T47D (cell line): ENCODE results near the gene SIVA1.

ENCODE experiments used
- DNase-seq, 2 experiments: peaks; one replicate each; pipeline versions ENCODE4 v3.0.0 to v3.0.0-alpha.2; 2011 to 2012; ENCODE audit warnings: low read depth in 1 of 2, low spot score in 1 of 2
- JUND ChIP-seq: IDR thresholded peaks from 2 replicates; pipeline ENCODE4 v1.6.1; 2012; ENCODE audit warnings: low read depth
- in situ Hi-C: cut with HindIII; loops from 2 replicates; pipeline ENCODE4 v1.10.0; 2016; ENCODE audit warnings: low sequenced_read_pairs, low pct_unique_long_range_greater_than_20kb

The SIVA1 gene

DNA sequence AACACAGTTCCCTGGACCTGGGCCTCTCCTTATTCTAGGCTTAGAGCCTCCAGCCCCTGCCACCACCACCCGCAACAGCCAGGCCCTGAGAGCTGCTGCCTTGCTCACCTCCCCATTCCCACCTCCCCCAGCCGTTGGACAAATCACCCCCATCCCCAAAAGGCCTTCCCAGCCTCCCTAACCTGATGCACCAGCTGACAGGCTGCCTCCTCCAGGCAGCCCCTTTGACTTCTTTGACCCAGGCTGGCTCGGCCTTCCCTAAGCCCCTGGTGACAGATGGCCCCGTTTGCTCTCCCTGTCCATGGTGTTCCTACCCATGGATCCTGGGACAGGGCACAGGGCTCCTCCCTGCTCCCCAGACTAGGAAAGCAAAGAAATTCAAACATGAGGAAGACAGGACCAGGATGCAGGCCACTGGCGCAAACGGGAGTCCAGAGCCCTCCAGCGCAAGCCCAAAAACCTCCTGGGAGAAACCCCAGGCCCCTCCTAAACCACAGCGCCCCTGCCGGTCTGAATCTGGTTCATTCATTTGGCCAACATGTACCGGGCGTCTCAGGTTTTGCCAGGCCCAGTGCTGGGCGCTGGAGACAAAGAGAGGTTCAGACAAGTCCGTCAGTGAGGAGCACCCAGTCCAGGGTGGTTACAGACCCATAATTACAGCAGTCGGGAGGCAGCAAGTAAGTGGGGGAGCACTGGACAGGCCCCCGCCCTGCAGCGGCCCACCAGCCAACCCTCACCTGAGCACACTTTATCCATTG, 40.2 kb downstream of the SIVA1 start:
- TF ChIP-seq JUND, result no peak
- in situ Hi-C loops, result no loop called here
- no peak for DNase-seq

DNA sequence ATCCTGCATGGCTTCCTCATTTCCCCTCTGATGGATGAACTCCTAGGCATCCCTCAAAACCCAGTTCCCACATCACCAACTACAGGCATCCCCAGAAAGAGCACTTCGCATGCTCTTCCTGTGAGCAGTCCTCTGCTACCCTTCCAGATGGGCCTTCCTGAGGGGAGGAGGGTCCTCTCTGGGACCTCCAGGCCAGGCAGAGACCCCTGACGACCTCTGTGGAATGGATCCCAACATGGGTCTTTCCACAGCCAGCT, 40.7 kb downstream of the SIVA1 start:
- in situ Hi-C loops, result no loop called here
- no peak for DNase-seq
- TF ChIP-seq JUND, result no peak

DNA sequence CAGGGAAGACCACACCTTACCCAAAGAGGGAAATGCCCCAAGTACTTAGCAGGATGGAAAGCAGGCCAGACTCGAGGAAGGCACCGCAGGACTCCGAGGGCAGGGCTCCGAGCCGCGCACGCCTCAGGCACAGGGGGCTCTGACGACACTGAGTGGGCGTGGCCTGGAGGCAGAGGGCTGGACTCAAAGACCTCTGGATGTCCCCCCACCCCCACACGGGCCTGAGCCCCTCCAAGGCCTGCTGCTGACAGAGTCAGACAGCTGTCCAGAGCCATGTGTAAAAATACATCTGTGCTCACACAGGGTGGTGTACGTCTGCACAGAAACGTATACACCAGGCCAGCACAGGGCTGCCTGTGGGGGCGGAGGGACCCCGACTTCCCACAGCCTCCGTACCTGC, 41.2 kb downstream of the SIVA1 start:
- peak; percentile 78 to 95 for DNase-seq
- in situ Hi-C loops, result no loop called here
- TF ChIP-seq JUND, result no peak

DNA sequence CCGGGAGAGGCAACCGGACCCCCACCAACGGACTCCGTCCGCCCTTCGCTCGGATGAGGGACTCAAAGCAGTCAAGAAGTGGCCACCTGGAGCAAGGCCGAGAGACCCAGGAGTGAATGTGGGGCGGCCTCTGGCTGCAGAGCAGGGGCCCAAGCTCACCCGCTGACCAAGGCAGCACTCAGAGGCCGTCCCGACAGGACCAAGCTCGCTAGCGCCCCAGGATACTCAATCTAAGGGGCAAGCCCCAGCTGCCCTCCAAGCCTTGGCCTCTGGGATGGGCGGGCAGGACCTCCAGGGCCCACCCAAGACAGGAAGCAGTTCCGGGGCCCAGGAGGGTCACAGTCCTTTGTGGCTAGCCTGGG, 41.7 kb downstream of the SIVA1 start:
- peak in 1 of 2 experiments; percentile 47 for DNase-seq
- in situ Hi-C loops, result no loop called here
- TF ChIP-seq JUND, result no peak

DNA sequence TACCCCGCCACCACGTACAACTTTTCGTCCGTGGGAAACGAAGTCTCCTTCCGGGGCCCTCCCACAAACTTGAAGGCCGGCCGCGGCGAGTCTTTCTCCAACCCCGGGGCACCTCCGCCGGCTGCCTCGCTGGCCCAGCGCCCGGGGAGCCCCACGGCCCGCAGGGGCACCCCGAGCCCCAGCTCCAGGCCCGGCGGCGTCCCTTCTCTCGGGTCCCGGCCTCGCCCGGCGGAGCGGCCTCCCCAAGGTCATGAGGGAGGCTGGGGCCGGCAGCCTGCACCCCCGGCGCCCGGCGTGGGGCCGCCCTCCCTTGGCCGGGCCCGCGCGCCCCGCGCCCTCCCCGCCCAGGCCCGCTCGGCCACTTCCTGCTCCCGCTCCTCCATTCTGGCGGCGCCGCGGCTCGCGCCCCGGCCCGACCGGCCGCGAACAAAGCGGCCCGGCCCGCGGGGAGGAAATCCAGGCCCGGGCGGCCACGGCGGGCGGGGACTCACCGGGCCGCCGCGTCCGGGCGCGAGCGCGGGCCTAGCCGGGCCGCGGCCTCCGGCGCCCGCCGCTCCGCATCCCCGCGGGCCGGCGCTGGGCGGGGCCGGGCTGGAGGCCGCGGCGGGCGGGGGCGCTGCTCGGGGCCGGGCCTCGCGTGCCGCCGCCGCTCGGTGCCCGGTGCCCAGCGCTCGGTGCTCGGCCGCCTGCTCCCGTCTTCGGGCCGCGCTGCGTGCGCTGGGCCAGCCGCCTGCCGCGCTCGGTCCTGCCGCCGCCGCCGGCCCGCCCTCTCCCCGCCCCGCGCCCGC, 42.2 kb downstream of the SIVA1 start, which contains the start of gene AKT1:
TSS of gene AKT1 (minus strand) at position 756 of the 788 bp plus-strand sequence. CDS start 3,105 bp downstream, outside the sequence.
- DNase-seq, result no peak
- no peak for TF ChIP-seq JUND
- in situ Hi-C loops, result no loop called here

DNA sequence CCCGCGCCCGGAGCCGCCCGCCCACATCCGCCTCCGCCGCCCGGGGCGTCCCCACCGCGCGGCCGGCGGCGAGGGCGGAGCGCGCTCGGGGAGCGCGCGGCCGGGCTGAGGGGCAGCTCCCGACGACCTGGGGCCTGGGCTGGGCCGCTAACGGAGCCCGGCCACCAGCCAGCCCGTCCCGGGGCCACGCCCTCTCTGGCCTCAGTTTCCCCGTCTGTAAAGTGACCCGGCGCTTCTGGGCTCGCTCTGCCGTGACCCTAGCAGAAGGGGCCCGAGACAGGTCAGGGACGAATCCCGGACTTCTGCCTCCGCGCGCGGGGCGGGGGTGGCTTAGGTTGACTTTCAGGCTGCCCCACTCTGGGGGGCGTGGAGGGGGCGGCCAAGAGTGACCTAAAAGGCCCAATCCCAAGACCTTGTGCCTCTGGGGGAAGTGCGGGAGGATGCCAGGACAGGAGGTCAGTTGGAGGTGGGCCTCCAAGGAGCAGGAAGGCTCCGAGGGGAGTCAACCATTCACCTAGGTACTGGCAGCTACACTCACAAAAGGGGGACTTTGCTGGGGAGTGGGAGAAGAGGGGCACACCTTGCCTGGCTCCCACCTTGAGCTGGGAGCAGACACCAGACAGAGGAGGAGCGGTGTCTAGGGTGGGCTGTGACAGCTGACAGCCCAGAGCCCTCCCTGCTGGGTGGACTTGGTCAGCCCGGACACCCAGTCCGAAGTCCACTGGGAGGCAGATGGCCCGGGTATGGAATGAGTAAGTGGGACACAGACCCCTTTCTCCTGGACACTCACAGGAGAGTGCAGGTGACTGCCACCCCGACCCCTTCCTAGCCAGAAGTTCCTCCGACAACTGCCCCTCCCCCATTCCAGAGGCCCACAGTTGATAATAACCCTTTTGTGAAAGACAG, 43.1 kb downstream of the SIVA1 start:
- DNase-seq, result peak; percentile 75 to 89
- no peak for TF ChIP-seq JUND
- in situ Hi-C loops, result no loop called here

DNA sequence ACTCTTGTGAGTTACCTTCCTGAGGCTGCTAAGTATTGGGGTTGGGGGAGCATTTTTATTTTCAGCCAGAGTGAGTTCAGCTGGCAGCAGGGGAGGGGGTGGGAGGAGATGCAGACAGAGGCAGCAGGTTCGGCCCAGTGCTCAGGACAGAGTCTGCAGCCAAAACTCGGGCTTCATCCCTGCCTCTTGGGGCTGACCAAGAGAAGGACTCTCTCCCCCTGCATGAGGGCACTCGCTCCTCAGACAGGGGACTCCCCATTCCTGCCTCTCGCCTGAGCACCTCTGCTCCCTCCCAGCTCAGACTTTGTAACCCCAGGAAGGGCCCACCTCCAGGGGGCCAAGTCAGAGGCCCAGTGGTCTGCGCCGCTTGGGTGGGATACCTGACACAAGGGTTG, 43.7 kb downstream of the SIVA1 start:
- no peak for DNase-seq
- in situ Hi-C loops, result no loop called here

DNA sequence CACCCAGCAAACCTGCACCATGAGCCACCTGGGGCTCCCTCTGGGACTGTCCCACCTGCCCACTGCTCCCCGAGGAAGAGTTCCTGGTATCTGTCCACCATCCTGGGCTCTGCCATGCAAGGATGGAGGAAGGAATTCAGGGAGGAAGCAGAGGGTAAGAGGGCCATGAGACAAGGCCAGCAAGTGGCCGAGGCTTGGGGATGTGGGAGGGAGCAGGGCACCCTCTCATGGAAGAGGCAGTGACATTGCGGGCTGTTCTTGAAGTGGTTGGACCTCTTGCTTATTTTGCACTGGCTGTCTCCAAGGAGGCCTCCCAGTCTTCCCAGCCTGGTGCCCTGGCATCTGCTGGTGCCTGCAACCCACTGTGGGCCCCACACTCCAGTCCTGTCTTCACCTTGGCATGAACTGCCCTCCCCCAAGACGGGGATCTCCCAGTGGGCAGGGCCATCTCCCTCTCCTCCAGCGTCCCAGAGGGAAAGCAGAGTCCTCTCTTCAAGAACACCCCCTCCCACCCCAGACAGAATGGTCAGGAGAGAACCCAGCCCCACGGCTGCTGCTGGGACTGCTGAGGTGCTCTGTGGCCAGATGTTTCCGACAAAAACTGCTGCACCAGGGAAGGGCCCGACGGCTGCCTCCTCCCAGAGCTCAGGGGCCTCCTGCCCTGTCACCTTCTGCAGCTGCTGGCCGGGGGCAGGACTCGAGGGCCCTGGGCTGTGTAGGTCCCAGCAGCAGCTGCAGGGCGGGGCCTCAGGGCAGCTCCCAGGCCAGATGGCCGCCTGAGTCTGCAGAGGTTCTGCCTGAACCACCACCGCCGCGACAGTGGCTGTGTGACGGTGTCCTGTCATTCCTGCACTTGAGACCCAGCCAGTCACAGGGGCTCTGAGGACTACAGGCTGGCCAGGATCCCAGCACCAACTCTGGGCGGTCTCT, 44.4 kb downstream of the SIVA1 start:
- DNase-seq, result peak in 1 of 2 experiments; percentile 72
- no peak for TF ChIP-seq JUND

More for the DNA sequence above, 43.7 kb downstream of the SIVA1 start:
- TF ChIP-seq JUND, result no peak

DNA sequence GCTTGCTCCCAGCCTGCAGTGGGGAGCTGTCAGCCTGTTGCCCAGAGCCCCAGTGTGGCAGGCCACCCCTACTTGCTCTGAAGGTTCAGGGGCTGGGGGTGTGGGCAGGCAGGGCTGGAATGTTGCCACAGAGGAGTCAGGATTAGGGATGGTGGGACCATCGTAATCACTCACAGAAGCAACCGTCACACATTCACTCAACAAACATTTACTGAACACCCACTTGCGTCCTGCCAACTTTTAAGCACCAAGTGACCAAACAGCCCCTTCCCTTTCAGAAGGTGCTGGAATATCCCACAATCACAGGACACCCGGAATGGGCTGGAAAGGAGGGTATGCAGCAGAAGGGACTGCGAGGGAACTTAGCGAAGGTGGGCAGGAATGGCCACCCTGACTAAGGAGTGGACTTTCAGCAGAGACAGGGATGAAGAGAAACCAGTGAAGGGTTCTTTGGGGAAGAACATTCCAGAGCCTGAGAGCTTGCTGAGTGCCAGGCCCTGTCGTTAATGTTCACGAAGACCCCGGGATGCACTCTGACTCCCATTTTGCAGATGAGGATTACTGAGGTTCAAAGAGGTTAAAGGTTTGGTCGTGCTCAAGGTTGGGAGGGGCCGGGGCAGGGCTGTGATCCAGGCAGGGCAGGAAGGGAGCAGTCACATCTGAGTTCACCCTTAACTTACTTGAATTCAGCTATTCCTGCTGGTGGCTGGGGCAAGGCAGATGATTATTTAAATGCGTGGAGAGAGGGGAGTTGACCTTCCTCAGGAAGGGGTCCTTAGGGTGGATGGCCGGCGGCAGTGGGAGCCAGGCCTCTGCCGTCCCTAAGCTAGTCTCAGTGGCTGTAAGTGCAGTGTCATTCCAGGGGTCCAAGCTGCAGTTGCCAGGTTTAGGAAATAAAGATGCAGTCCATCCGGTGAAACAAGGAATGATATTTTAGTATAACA, 45.6 kb downstream of the SIVA1 start:
- in situ Hi-C loops, result no loop called here
- DNase-seq, result no peak
- TF ChIP-seq JUND, result no peak

More for the DNA sequence above, 44.4 kb downstream of the SIVA1 start:
- in situ Hi-C loops, result no loop called here

DNA sequence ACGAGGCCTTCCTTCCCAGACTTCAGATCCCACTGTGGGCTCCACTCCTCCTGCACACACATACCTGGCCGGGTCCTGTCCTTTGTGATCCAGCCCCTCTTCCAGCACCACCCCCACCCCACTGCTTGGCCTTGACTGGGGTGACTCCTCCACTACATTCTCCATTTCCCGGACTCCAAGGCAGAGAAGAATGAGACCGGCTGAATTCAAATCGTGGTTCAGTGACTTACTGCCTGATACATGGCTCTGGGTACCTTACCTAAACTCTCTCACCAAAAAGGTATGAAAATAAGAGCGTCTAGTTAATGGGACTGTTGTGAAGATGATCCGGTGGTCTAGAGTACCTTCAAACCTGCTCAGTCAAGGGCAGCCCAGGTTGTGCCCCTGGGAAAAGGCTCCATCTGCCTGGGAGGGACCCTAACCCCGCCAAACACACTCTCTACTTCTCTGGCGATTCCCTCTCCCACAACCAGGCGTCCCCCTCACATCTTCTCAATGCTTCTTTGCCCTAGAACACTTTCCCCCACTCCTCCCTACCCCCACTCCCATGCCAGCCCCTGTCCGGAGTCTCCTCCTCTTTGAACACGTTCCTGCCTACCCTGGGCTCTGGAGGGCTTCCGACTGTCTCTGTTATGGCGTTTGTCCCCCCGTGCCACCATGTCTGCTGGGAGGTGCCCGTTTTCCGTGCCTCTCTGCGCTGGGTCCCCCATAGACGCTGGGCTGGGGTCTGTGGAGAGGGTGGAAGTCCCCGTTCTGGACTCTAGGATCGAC, 46.5 kb downstream of the SIVA1 start:
- DNase-seq, result no peak
- TF ChIP-seq JUND, result no peak
- in situ Hi-C loops, result no loop called here
